Neural progenitor cell (in vitro differentiated cells): Measurements from ENCODE around the gene ATP8B3. TPM values are rescaled to one million over a fixed set of nuclear protein-coding genes. Genes with fewer than 3 reads are reported as not detected.
"Not testable (repeated sequence)": the region's sequence is repeated elsewhere in the genome, so short reads cannot be mapped to it uniquely, and the experiment has no call there.

Experiments used
- DNase-seq: peaks from one replicate; pipeline ENCODE4 v3.0.0-alpha.2; 2016; ENCODE audit warnings: low spot score
- H2AFZ ChIP-seq: fragments of 200-600 bp; sonication (generic); replicated peaks from 2 replicates; pipeline ENCODE4 v1.6.1; 2016; ENCODE audit warnings: antibody characterized with exemption
- H3F3A ChIP-seq: fragments of 200-600 bp; sonication (generic); 2 replicates; pipeline ENCODE4 v1.6.1; 2016; ENCODE audit warnings: antibody characterized with exemption, low read depth
- H3K27ac ChIP-seq: fragments of 200-600 bp; sonication (generic); 2 replicates; pipeline ENCODE4 v1.5.1; 2016; ENCODE audit warnings: mild to moderate bottlenecking
- H3K27me3 ChIP-seq: fragments of 200-600 bp; sonication (generic); 2 replicates; pipeline ENCODE4 v1.6.1; 2016; ENCODE audit warnings: mild to moderate bottlenecking, moderate library complexity
- H3K36me3 ChIP-seq: fragments of 200-600 bp; sonication (generic); 2 replicates; pipeline ENCODE4 v1.5.1; 2016
- H3K4me1 ChIP-seq: fragments of 200-600 bp; sonication (generic); 2 replicates; pipeline ENCODE4 v1.6.1; 2016; ENCODE audit warnings: mixed run types
- H3K4me2 ChIP-seq: fragments of 200-600 bp; sonication (generic); 2 replicates; pipeline ENCODE4 v1.6.1; 2016
- H3K4me3 ChIP-seq: fragments of 200-600 bp; sonication (generic); 2 replicates; pipeline ENCODE4 v1.5.1; 2016
- H3K79me2 ChIP-seq: fragments of 200-600 bp; sonication (generic); 2 replicates; pipeline ENCODE4 v1.6.1; 2016; ENCODE audit warnings: low read depth
- H3K9ac ChIP-seq: fragments of 200-600 bp; sonication (generic); 2 replicates; pipeline ENCODE4 v1.6.1; 2016
- H3K9me3 ChIP-seq: fragments of 200-600 bp; sonication (generic); 2 replicates; pipeline ENCODE4 v1.5.1; 2016; ENCODE audit warnings: low read depth
- H4K20me1 ChIP-seq: fragments of 200-600 bp; sonication (generic); 2 replicates; pipeline ENCODE4 v1.6.1; 2016; ENCODE audit warnings: low read depth
- H3K27ac Mint-ChIP-seq: 3 replicates; pipeline ENCODE4 v1.8.0; 2021; ENCODE audit warnings: mixed read lengths
- H3K27me3 Mint-ChIP-seq: 2 replicates; pipeline ENCODE4 v1.8.0; 2022; ENCODE audit warnings: low read depth, mild to moderate bottlenecking, inconsistent platforms, moderate library complexity, mixed read lengths; ENCODE audit not compliant: insufficient read depth
- H3K36me3 Mint-ChIP-seq: 3 replicates; pipeline ENCODE4 v1.8.0; 2021; ENCODE audit warnings: mixed read lengths
- H3K4me1 Mint-ChIP-seq: 3 replicates; pipeline ENCODE4 v1.8.0; 2021; ENCODE audit warnings: mixed read lengths
- H3K4me3 Mint-ChIP-seq: 3 replicates; pipeline ENCODE4 v1.8.0; 2021; ENCODE audit warnings: mild to moderate bottlenecking, moderate library complexity, mixed read lengths
- H3K9me3 Mint-ChIP-seq: 3 replicates; pipeline ENCODE4 v1.8.0; 2020; ENCODE audit warnings: mixed read lengths
- CTCF ChIP-seq: fragments of 200-600 bp; sonication (generic); IDR thresholded peaks from 2 replicates; pipeline ENCODE4 v1.5.1; 2017; ENCODE audit warnings: antibody characterized with exemption, mild to moderate bottlenecking
- EZH2 ChIP-seq: fragments of 200-600 bp; sonication (generic); IDR thresholded peaks from 2 replicates; pipeline ENCODE4 v1.6.1; 2017; ENCODE audit warnings: antibody characterized with exemption, mild to moderate bottlenecking, moderate library complexity
- EZH2phosphoT487 ChIP-seq: fragments of 200-600 bp; sonication (generic); IDR thresholded peaks from 2 replicates; pipeline ENCODE4 v1.6.1; 2017; ENCODE audit warnings: antibody characterized with exemption
- total RNA-seq: library from RNA; depleted of rRNA; stranded (reverse); fragments of >200 nt; gene quantifications from 2 replicates; pipeline ENCODE4 v1.2.3, GENCODE V29; 2015; ENCODE audit warnings: low replicate concordance

ATP8B3 gene
- total RNA-seq, 1 donor from 2014 or later: 0.06 TPM

GRCh38 chr19:1762243-1763117 is 49.6 kb downstream of the ATP8B3 start:
- Histone ChIP-seq H3K4me2 (no peak overlapping the region), H3K9me3 (no peaks in the 10 kb centered on the region), H3K36me3 (no peaks in the 10 kb centered on the region), H4K20me1 (peaks cover 59% of the 10 kb centered on the region), H3F3A (peaks cover under 1% of the 10 kb centered on the region), H2AFZ (no peak overlapping the region), H3K79me2 (no peaks in the 10 kb centered on the region), H3K4me3 (no peak overlapping the region), H3K9ac (no peak overlapping the region), H3K27ac (no peak overlapping the region), H3K27me3 (peaks cover 100% of the 10 kb centered on the region), H3K4me1 (no peaks in the 10 kb centered on the region)
- no peak overlapping the region for H3K4me3 Mint-ChIP-seq
- no peak overlapping the region for H3K27ac Mint-ChIP-seq
- no peaks in the 10 kb centered on the region for H3K9me3 Mint-ChIP-seq
- H3K4me1 Mint-ChIP-seq: peaks cover 7% of the 10 kb centered on the region
- no peak for DNase-seq
- H3K27me3 Mint-ChIP-seq: peaks cover 71% of the 10 kb centered on the region
- TF ChIP-seq EZH2phosphoT487 (peak; percentile 91), CTCF (no peak), EZH2 (peak; percentile 96)
- no peaks in the 10 kb centered on the region for H3K36me3 Mint-ChIP-seq

- TF ChIP-seq EZH2phosphoT487: peak; percentile 64
- peak; percentile 19 for TF ChIP-seq EZH2
- no peak for TF ChIP-seq CTCF
- peaks cover 9% of the 10 kb centered on the region for H3K4me1 Mint-ChIP-seq
- DNase-seq: no peak
Measured at GRCh38 chr19:1761528-1762242, 50.4 kb downstream of the ATP8B3 start.

GRCh38 chr19:1760786-1761527 is 51.1 kb downstream of the ATP8B3 start:
- not testable (repeated sequence) for H3K9ac ChIP-seq, H3F3A ChIP-seq, H3K4me2 ChIP-seq, H3K79me2 ChIP-seq, H3K4me1 Mint-ChIP-seq, H3K27ac Mint-ChIP-seq, H3K9me3 Mint-ChIP-seq, H2AFZ ChIP-seq, DNase-seq, H3K36me3 ChIP-seq, H3K9me3 ChIP-seq, H3K4me1 ChIP-seq, H3K36me3 Mint-ChIP-seq, H3K4me3 ChIP-seq, H3K27ac ChIP-seq
- peaks cover 79% of the 10 kb centered on the region for H3K27me3 Mint-ChIP-seq
- peak; percentile 52 for TF ChIP-seq EZH2
- peak; percentile 75 for TF ChIP-seq EZH2phosphoT487
- peak overlapping the region; percentile 46 for H3K4me3 Mint-ChIP-seq
- H3K27me3 ChIP-seq: peaks cover 100% of the 10 kb centered on the region
- H4K20me1 ChIP-seq: peaks cover 63% of the 10 kb centered on the region

More at GRCh38 chr19:1761528-1762242, 50.4 kb downstream of the ATP8B3 start:
- Histone ChIP-seq H2AFZ (no peak overlapping the region), H3K27ac (no peak overlapping the region), H3K36me3 (no peaks in the 10 kb centered on the region), H3K9me3 (no peaks in the 10 kb centered on the region), H3K27me3 (peaks cover 100% of the 10 kb centered on the region), H3K79me2 (no peaks in the 10 kb centered on the region), H3F3A (peaks cover 8% of the 10 kb centered on the region), H3K4me2 (no peak overlapping the region), H3K4me3 (no peak overlapping the region), H3K9ac (no peak overlapping the region), H4K20me1 (peaks cover 61% of the 10 kb centered on the region), H3K4me1 (no peaks in the 10 kb centered on the region)
- Mint-ChIP-seq H3K27me3 (peaks cover 74% of the 10 kb centered on the region), H3K36me3 (no peaks in the 10 kb centered on the region), H3K27ac (no peak overlapping the region), H3K9me3 (no peaks in the 10 kb centered on the region), H3K4me3 (no peak overlapping the region)
